AG04449 (cell line): ENCODE data around the gene GPC3.
"Not testable (repeated sequence)": the region's sequence is repeated elsewhere in the genome, so short reads cannot be mapped to it uniquely, and the experiment has no call there.

Experiments
- CTCF ChIA-PET: fragments of 350-600 bp; formaldehyde crosslinking; extraction: SDS; loops from one replicate; lab custom pipeline; 2021; ENCODE audit warnings: antibody characterized with exemption; lab: Yijun Ruan, JAX
- POLR2A ChIA-PET: fragments of 400-600, 350-600 bp; formaldehyde crosslinking; extraction: SDS; loops from one replicate; lab custom pipeline; 2020; ENCODE audit warnings: antibody characterized with exemption, inconsistent platforms; lab: Yijun Ruan, JAX
- DNase-seq: peaks from one replicate; pipeline ENCODE4 v3.0.0-alpha.2; 2010; ENCODE audit warnings: low read depth, low spot score
- H3K4me3 ChIP-seq: 2 replicates; pipeline ENCODE4 v1.5.1; 2011; ENCODE audit warnings: low read depth, mild to moderate bottlenecking, control low read depth, low read length
- TF ChIP-seq, protein P1 (sequence below): IDR thresholded peaks from one replicate; pipeline ENCODE4 v1.5.1; 2011; ENCODE audit warnings: mild to moderate bottlenecking, moderate library complexity, low read length, control low read depth, inconsistent platforms; ENCODE audit not compliant: insufficient read depth; ENCODE audit errors: missing control alignments

GPC3 gene

DNA sequence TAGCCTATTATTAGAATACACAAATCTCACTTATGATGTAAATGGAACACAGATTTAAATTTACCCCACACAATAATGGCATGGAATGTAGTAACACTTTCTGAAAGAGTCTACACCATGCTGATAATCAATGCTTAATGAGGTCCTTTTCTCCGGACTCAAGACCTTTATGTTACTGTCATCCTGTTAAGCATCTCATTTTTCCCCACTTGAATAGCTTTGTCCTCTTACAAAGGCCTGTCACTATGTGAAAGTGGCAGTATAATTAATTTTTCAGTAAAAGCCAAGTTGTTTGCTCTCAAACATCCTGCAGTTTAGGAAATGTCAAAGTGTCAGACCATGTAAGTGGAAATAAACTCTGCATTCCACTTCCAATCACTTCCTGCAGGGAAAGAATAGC lies 96.4 kb downstream of the GPC3 start:
- CTCF ChIA-PET = no interaction called here
- DNase-seq = no peak
- H3K4me3 ChIP-seq = no peak overlapping the region
- TF ChIP-seq, protein P1, sequence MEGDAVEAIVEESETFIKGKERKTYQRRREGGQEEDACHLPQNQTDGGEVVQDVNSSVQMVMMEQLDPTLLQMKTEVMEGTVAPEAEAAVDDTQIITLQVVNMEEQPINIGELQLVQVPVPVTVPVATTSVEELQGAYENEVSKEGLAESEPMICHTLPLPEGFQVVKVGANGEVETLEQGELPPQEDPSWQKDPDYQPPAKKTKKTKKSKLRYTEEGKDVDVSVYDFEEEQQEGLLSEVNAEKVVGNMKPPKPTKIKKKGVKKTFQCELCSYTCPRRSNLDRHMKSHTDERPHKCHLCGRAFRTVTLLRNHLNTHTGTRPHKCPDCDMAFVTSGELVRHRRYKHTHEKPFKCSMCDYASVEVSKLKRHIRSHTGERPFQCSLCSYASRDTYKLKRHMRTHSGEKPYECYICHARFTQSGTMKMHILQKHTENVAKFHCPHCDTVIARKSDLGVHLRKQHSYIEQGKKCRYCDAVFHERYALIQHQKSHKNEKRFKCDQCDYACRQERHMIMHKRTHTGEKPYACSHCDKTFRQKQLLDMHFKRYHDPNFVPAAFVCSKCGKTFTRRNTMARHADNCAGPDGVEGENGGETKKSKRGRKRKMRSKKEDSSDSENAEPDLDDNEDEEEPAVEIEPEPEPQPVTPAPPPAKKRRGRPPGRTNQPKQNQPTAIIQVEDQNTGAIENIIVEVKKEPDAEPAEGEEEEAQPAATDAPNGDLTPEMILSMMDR = no peak
- POLR2A ChIA-PET = no interaction called here

DNA sequence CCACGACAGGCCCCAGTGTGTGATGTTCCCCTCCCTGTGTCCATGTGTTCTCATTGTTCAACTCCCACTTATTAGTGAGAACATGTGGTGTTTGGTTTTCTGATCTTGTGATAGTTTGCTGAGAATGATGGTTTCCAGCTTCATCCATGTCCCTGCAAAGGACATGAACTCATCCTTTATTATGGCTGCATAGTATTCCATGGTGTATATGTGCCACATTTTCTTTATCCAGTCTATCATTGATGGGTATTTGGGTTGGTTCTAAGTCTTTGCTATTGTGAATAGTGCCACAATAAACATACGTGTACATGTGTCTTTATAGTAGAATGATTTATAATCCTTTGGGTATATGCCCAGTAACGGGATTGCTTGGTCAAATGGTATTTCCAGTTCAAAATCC lies 97.3 kb downstream of the GPC3 start:
- H3K4me3 ChIP-seq, CTCF ChIA-PET, DNase-seq, POLR2A ChIA-PET: not testable (repeated sequence)

DNA sequence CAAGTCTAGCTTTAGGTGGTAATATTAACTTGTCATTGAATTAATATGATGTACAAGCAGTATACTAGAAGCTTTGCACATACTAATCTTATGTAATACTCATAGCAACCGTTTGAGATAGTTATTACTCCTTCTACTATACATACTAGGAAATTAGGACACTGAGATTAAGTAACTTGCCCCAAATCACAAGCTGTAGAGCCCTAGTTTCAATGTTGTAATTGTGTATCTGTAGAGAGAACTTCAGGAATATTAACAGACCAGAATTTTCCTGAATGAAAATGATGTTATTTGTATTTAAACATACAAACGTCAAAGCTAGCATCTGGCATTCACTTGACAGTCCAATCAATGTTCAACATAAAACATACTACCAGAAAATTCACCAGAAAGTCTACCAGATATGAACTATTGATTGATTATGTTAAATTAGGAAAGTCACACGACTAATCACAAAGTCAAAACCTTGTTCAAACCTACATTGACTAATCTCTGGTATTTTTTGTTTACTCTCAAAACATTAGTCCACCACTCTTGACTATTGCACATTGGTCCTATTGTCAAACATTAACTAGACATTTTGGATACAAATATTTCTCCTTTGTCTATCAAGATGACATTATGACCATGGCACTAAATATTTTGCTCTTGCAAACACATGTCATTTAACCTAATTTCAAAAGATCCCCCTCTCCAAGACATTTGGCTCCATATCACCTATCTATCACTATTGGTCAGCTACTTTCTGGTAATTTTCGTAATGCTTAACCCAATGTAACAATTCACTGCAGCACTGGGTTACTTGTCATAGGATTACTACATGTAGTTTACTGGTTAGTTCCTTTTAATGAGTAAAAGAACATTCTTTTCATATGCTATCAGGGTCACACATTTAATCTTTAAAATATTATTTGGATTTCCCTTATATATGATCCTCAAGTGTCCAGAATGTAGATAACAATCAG lies 100.7 kb downstream of the GPC3 start:
- POLR2A ChIA-PET = no interaction called here
- H3K4me3 ChIP-seq = no peak overlapping the region
- TF ChIP-seq, protein P1 = no peak
- CTCF ChIA-PET = no interaction called here
- no peak for DNase-seq

DNA sequence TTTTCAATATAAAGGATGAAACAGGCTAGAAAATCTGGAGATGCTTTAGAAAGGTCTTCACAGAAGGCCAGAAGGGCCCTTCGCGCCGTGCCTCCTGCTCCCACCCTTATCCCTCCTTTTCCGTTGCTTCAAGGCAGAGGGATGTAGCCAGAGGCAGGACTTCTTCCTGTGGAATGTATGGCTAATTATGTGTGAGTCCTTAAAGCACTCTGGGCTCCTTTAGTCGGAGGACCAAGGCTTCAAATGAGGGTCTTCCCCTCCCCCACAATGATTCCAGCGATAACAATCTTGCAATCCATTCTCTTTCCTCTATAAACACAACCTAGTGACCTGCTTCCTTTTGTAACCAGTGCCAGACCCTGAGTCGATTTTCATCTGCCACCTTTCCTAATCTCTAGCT lies 103.5 kb downstream of the GPC3 start:
- no peak for DNase-seq
- TF ChIP-seq, protein P1 = no peak
- H3K4me3 ChIP-seq = no peak overlapping the region
- ChIA-PET POLR2A (no interaction called here), CTCF (no interaction called here)

DNA sequence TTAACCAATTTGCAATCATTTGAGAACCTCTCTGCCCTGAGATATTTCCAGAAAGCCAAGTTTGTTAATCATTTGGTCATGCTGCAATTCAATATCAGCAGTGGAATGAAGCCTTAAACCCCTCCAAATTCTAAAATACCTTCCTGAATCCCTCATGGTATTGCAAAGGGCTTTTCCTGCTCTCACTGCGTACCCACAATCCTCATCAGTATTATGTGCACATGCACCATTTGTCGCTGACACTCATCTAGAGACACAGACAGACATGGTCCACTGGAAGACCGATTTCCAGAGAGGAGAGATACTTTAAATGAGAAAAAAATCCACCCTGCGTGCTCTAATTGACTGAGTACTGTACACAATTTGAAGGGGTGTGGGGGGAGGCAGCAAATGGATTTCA lies 104.4 kb downstream of the GPC3 start:
- no peak overlapping the region for H3K4me3 ChIP-seq
- CTCF ChIA-PET = no interaction called here
- no peak for DNase-seq
- TF ChIP-seq, protein P1 = no peak
- POLR2A ChIA-PET = no interaction called here

DNA sequence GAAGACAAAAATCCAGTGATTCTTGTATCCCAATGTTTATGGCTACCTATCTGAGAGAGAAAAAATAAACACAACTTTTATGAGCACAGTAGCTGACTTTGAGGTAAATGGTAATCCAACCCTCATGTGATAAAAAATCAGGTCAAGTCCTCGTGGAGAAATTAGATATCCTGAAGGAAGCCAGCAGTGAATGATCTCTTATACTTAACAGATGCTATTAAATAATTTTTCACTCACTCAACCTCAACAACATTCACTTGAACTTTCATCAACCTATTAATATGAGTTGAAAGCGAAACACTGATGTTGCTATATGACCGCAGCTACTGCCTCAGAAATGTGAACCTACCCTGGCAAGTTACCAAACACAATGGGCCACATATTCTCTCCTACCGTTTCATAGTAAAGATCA lies 105.4 kb downstream of the GPC3 start:
- H3K4me3 ChIP-seq = no peak overlapping the region
- ChIA-PET POLR2A (no interaction called here), CTCF (no interaction called here)
- TF ChIP-seq, protein P1 = no peak
- DNase-seq = no peak
